Measurements from ENCODE around the gene TNNT1.
A peak's percentile ranks its signal among the peaks of the same experiment; 100 is the strongest.

The TNNT1 gene, protein sequence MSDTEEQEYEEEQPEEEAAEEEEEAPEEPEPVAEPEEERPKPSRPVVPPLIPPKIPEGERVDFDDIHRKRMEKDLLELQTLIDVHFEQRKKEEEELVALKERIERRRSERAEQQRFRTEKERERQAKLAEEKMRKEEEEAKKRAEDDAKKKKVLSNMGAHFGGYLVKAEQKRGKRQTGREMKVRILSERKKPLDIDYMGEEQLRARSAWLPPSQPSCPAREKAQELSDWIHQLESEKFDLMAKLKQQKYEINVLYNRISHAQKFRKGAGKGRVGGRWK
- total RNA-seq: 0 to 5.3 (median 0) reads per million in 9 experiments

DNA sequence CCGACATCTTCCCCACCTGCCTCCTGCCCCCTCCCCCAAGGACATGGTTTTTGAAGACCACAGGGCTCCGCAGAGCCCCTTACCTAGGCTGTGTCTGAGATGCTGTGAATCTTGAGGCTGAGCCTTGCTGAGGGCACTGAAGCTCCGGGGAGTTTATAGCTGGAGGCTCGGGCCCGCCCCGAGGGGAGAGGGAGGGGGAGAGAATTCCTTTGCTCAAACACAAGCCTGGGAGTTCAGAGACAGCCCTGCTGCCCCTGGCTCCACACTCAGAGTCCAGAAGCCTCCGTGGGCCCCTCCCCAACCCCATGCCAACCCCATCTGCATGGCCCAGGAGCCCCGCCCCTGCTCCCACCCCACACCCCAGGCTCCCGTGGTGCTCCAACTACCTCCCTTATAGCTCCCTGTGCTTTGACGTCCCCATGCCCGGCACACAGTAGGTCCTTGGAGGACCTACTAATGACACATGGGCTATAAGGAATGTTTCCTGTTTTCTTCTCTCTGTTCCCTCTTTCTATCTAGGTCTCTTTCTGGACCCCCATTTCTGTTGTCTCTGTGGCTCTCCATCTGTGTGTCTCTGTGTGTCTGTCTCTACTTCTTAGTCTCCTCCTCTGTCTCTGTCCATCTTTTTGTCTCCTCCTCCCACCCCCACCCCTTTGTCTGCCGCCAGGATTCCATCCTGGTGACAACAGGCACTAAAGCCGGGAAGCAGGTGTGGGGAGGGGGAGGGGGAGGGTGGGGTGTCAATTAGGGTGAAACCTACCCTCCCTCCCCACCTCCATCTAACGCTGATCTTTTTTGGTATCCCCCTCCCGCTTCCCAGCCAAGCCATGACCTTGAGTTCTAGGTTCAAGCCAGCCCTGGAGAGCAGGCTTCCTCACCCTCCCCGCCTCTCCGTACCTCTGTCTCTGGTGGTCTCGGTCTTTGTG, at the start of gene TNNT1:
Gene TNNT1, minus strand, starts transcription at position 129 of the 926 bp plus-strand sequence. CDS start 2,049 bp downstream, outside the sequence.
- H3K9me3 Mint-ChIP-seq: peaks cover 5 to 11% of the 10 kb centered on the region in 2 donors

DNA sequence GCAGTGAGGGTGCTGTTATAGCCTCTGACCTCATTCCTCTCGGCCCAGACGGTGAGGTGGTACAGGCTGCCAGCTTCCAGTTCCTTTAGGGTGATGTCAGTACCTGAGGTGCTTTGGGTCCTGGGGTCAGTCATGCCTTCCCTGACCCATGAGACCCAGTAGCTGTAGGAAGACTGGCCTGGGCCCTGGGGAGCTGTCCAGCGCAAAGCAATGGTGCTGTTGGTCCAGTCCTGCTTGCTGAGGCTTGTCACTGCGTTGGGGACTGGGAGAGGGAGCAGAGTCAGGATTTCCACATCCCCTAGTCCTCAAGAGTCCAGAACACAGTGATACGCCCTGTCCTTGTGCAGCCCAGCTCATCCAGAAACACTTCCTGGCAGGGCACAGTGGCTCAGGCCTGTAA, 49.6 kb upstream of the TNNT1 start:
- Mint-ChIP-seq H3K4me3 (no peak overlapping the region), H3K36me3 (ENCODE audit: insufficient read depth) (peaks cover 7% of the 10 kb centered on the region), H3K9me3 (no peaks in the 10 kb centered on the region), H3K4me1 (ENCODE audit: low read depth in 2 of 2) (no peaks in the 10 kb centered on the region), H3K27me3 (peaks cover 45 to 77% of the 10 kb centered on the region in 2 donors), H3K27ac (no peak overlapping the region)
- DNase-seq (no peak), ATAC-seq (replicated peaks) (no peak)

More for the DNA sequence above, at the start of gene TNNT1:
- Mint-ChIP-seq H3K27ac (no peak within 1 kb of the TSS), H3K4me3 (no peak within 1 kb of the TSS), H3K4me1 (ENCODE audit: low read depth in 2 of 2) (peaks cover 19 to 24% of the 10 kb centered on the region in 2 donors), H3K36me3 (ENCODE audit: insufficient read depth) (peaks cover under 1% of the 10 kb centered on the region), H3K27me3 (peaks cover 44 to 62% of the 10 kb centered on the region in 2 donors)
- no peak for ATAC-seq (replicated peaks)
- DNase-seq: no peak

DNA sequence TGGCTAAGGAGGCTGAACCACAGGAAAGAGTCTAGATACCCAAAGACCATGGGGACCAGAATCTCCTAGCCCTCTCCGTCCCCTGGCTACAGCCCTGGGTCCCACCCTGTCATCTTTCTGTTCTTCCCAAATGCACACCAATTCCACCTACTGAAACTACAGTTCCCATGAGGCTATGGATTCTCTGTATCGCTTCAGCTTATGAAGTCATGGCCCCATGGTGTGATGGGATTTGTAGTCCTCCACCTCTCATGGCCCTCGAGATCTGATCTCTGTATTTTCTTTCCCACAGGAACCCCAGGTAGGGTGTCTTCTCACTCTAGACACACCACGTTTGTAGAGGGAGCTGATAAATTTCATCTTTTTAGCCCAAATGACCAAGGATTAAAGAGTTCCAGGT, 48.5 kb upstream of the TNNT1 start:
- H3K27me3 Mint-ChIP-seq: peaks cover 42 to 80% of the 10 kb centered on the region in 2 donors
- H3K4me1 Mint-ChIP-seq (ENCODE audit: low read depth in 2 of 2): no peaks in the 10 kb centered on the region
- no peak overlapping the region for H3K4me3 Mint-ChIP-seq
- DNase-seq: no peak
- no peak overlapping the region for H3K27ac Mint-ChIP-seq
- no peak for ATAC-seq (replicated peaks)
- H3K9me3 Mint-ChIP-seq: no peaks in the 10 kb centered on the region
- peaks cover 7% of the 10 kb centered on the region for H3K36me3 Mint-ChIP-seq (ENCODE audit: insufficient read depth)

DNA sequence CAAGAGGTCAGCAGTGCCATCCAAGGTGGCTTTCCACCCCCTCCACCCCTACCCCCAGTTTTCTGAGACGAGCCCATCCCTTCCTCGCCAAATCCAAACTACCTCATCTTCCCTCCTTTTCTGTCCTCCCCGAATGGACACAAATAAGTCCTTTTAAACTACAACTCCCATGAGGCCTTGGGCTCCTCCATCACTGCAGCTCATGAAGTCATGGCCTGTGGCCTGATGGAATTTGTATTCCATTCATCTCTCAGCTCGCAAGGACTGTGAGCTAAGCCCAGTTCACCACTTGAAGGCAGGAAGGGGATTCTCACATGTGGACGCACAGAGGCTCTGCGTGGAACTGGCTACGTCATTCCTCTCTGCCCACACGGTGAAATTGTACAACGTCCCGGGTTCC, 47.8 kb upstream of the TNNT1 start:
- Mint-ChIP-seq H3K27ac (no peak overlapping the region), H3K27me3 (peaks cover 42 to 79% of the 10 kb centered on the region in 2 donors), H3K9me3 (no peaks in the 10 kb centered on the region), H3K4me1 (ENCODE audit: low read depth in 2 of 2) (no peaks in the 10 kb centered on the region), H3K36me3 (ENCODE audit: insufficient read depth) (peaks cover 9% of the 10 kb centered on the region), H3K4me3 (no peak overlapping the region)
- no peak for ATAC-seq (replicated peaks)
- DNase-seq: no peak

DNA sequence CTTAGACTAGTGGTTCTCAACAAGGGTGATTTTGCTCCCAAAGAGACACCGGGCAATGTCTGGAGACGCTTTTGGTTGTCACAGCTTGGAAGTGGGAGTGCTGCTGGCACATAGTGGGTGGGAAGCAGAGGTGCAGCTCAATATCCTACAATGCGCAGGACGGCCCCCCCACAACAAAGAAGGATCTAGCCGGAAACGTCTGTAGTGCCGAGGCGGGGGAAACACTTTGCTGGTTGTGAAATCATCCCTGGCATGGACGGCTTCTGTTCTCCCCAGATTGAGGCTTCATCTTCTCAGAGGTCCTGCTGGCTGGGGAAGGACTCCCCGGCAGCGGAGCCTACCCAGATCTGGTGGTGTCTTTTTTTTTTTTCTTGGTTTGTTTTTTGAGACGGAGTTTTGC, 44.5 kb upstream of the TNNT1 start:
- ATAC-seq (replicated peaks) (no peak), DNase-seq (no peak)
- H3K9me3 Mint-ChIP-seq: no peaks in the 10 kb centered on the region
- H3K4me3 Mint-ChIP-seq: no peak overlapping the region
- peaks cover 9% of the 10 kb centered on the region for H3K36me3 Mint-ChIP-seq (ENCODE audit: insufficient read depth)
- peaks cover 0 to 3% of the 10 kb centered on the region in 2 donors for H3K4me1 Mint-ChIP-seq (ENCODE audit: low read depth in 2 of 2)
- H3K27ac Mint-ChIP-seq: no peak overlapping the region
- H3K27me3 Mint-ChIP-seq: peaks cover 26 to 58% of the 10 kb centered on the region in 2 donors

DNA sequence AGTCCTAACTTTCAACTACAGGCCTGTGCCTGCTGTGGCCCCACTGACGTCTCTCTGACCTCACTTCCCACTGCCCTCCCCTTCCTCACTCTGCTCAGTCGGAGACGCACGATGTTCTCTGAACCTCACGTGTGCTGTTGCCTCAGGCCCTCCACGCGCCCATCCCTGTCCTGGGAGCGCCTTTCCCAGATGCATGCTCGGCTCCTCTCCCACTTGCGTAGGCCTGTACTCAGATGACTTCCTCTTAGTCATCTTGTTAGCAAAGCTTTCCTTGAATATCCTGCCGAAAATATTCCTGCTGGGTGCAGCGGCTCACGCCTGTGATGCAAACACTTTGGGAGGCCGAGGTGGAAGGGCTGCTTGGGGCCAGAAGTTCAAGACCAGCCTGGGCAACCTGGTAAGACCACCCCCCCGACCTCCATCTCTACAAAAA, 40.4 kb upstream of the TNNT1 start:
- ATAC-seq (replicated peaks): no peak
- Mint-ChIP-seq H3K4me1 (ENCODE audit: low read depth in 2 of 2) (peaks cover 0 to 3% of the 10 kb centered on the region in 2 donors), H3K27me3 (peaks cover 25 to 52% of the 10 kb centered on the region in 2 donors), H3K4me3 (no peak overlapping the region), H3K9me3 (no peaks in the 10 kb centered on the region), H3K27ac (no peak overlapping the region), H3K36me3 (ENCODE audit: insufficient read depth) (peaks cover 2% of the 10 kb centered on the region)
- no peak for DNase-seq

DNA sequence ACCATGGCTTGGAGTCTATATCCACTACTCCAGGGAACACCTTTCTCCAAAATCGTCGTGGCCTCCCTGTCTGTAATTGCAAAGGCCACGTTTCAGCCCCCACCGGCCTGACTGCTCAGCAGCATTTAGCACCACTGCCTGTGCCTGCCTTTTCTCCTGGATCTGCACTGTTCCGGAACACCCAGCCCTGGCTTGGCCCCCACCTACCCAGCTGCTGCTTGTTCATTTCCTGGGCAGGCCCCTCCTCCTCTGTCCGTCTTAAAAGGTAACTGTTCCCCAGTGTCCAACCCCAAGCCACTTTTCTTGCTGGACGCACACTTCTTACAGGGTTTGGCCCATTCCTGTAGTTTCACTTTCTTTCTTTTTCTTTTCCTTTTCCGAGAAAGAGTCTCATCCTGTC, 39.6 kb upstream of the TNNT1 start:
- H3K9me3 Mint-ChIP-seq: no peaks in the 10 kb centered on the region
- no peak for ATAC-seq (replicated peaks)
- peaks cover 2% of the 10 kb centered on the region for H3K36me3 Mint-ChIP-seq (ENCODE audit: insufficient read depth)
- no peak overlapping the region for H3K4me3 Mint-ChIP-seq
- no peak for DNase-seq
- peaks cover 33 to 54% of the 10 kb centered on the region in 2 donors for H3K27me3 Mint-ChIP-seq
- no peak overlapping the region for H3K27ac Mint-ChIP-seq
- H3K4me1 Mint-ChIP-seq (ENCODE audit: low read depth in 2 of 2): peaks cover 0 to 3% of the 10 kb centered on the region in 2 donors

DNA sequence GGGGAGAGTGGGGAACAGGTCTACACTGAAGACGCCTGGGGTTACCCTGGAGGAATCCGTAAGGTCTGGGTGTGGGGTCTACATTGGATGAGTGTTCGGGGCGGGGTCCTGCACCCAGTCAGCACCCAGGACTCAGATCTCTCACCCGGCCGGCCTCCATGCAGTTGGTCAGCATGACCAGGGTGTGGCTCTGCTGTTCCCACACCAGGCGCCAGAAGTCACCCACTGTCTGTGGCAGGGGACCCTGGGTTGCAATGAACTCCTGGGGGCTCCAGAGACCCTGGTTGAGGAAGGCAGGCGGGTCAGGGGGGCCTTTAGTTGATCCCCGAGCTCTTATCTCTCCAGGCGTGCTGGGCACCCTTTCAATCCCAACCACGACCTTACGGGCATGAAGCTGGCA, 37.1 kb upstream of the TNNT1 start:
- ATAC-seq (replicated peaks) (no peak), DNase-seq (no peak)
- no peak overlapping the region for H3K4me3 Mint-ChIP-seq
- no peaks in the 10 kb centered on the region for H3K9me3 Mint-ChIP-seq
- H3K27ac Mint-ChIP-seq: peak overlapping the region in 1 of 2 donors; percentile 8
- peaks cover 0 to 3% of the 10 kb centered on the region in 2 donors for H3K4me1 Mint-ChIP-seq (ENCODE audit: low read depth in 2 of 2)
- peaks cover 36 to 54% of the 10 kb centered on the region in 2 donors for H3K27me3 Mint-ChIP-seq
- H3K36me3 Mint-ChIP-seq (ENCODE audit: insufficient read depth): peaks cover under 1% of the 10 kb centered on the region

DNA sequence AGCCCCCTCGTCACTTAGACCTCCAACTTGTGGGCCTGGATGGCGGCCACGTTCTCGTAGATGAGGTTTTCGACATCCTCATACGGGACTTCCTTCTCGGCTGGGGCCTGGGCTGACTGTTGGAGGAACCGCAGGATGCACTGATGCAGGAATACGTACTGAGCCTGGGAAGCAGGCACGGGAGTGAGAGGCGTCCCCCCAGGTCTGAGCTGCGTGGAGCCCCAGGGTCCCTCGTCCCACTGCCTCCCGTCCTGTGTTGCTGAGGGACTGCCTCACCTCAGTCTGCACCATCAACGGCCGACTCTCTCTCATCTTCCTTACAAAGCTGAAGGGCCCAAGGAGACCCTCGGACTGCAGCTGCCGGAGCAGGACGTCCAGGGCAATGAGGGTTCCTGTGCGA, 32.7 kb upstream of the TNNT1 start:
- ATAC-seq (replicated peaks): no peak
- Mint-ChIP-seq H3K27me3 (peaks cover 53 to 94% of the 10 kb centered on the region in 2 donors), H3K27ac (peak overlapping the region in 1 of 2 donors; percentile 96), H3K36me3 (ENCODE audit: insufficient read depth) (peaks cover 29% of the 10 kb centered on the region), H3K4me1 (ENCODE audit: low read depth in 2 of 2) (peaks cover 4 to 18% of the 10 kb centered on the region in 2 donors), H3K9me3 (no peaks in the 10 kb centered on the region), H3K4me3 (peak overlapping the region in 1 of 2 donors; percentile 33)
- no peak for DNase-seq

DNA sequence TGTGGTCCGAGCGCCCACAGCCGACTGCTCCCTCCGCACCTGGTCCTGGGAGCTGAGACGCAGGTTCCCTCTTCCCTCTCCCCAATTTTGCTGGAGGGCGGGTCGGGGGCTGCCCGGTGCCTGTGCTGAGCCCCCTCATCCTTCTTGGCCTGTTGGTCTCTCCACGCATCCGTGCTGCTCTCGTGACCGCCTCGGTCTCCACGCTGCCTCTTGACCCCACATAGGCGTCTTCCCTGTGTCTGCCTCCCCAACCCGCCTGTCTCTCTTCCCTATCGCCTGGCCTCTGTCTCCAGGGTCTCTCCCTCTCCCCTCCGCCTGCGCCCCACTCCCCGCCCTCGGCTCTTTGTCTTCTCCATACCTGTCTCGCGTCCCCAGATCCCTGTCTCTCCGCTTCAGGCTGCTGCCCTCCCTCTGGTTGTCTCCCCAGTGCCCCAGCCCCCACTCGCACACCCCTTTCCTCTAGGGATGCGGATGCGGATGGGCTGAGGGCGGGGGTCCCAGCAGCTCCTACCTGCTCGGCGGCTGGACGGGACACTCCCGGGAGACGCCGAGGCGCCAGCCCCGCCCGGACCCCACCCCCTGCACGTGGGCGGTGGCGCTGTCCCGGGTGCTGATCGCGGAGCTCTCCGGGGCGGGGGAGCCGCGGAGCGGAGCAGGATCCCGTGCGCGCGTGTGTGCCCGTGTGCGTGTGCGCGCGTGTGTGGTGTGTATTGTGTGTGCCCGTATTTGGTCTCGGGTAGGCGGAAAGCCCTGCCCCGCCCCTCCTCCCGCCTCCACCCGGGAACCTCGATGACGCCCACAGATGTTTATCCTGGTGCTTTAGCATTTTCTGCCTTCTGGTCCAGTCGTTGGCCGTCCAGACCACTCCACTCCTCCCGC, 30.8 kb upstream of the TNNT1 start, which contains the start of gene SYT5:
Gene SYT5, minus strand, starts transcription at position 684 of the 879 bp plus-strand sequence. CDS start 1,248 bp downstream, outside the sequence.
- peak; percentile 52 to 60 (median 59) for DNase-seq
- H3K27ac Mint-ChIP-seq: peak within 1 kb of the TSS; percentile 96 to 97
- no peaks in the 10 kb centered on the region for H3K9me3 Mint-ChIP-seq
- H3K4me1 Mint-ChIP-seq (ENCODE audit: low read depth in 2 of 2): peaks cover 4 to 18% of the 10 kb centered on the region in 2 donors
- peak within 1 kb of the TSS; percentile 79 to 82 for H3K4me3 Mint-ChIP-seq
- peak; percentile 23 for ATAC-seq (replicated peaks)
- H3K36me3 Mint-ChIP-seq (ENCODE audit: insufficient read depth): peaks cover 29% of the 10 kb centered on the region
- peaks cover 50 to 94% of the 10 kb centered on the region in 2 donors for H3K27me3 Mint-ChIP-seq

DNA sequence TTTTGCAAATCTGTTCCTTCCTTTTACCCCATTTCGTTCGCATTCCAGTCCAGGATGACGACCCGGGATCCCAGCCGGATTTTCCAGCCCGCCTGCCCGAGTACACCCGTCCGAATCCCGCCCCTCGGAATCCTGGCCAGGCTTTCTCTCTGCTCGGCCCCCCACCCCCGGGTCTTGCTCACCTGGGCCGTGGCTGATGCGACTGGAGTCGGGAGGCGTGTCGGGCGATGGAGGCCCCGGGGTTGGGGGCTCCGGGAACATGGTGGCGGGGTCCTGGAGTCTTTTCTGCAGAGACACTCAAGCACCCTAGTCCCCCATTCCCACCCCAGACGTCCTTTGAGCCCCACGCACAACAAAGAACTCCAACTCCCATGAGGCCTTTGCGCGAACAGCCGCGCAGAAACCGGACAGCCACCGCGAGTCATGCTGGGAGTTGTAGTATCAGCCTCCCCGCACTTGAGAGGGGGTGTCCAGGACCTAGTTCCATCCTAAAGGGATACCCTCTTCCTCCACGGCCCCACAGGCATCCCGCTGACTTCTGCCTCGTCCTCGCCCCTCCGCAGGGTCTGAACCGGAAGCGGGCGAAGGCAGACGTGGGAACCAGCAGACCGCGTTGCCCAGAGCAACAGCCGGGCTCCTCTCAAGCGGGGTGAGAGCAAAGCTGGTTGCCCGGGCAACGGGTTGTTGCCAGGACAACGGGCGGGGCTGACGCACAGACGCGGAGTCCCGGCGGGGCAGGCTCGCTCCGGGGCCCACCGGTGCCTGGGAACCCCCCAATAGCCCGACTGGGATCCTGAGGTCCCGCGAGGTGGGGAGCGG, 30.0 kb upstream of the TNNT1 start:
- peak; percentile 87 for ATAC-seq (replicated peaks)
- H3K4me3 Mint-ChIP-seq: peak overlapping the region; percentile 79 to 82
- DNase-seq: peak; percentile 98
- H3K27me3 Mint-ChIP-seq: peaks cover 52 to 94% of the 10 kb centered on the region in 2 donors
- H3K27ac Mint-ChIP-seq: peak overlapping the region; percentile 96 to 97
- peaks cover 10 to 19% of the 10 kb centered on the region in 2 donors for H3K4me1 Mint-ChIP-seq (ENCODE audit: low read depth in 2 of 2)
- H3K9me3 Mint-ChIP-seq: no peaks in the 10 kb centered on the region
- H3K36me3 Mint-ChIP-seq (ENCODE audit: insufficient read depth): peaks cover 29% of the 10 kb centered on the region

DNA sequence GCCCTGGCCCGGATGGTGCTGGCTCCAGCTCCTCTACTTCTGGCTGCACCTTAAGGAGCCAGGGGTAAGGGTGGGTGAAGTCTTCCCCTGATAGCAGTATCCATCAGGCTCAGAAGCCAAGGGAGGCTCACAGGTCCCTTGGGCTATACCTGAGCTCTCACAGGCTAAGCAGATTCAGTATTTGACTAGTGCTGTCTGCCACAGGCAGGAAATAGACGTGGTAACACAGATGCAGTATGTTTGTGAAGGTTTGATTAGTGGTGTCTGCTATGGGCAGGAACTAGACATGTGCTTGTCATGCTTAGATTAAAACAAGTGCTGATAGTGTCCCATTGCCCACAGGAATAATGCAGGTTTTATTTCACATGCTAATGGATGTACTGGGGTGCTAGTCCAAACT, 27.1 kb upstream of the TNNT1 start:
- peaks cover 59 to 100% of the 10 kb centered on the region in 2 donors for H3K27me3 Mint-ChIP-seq
- H3K4me3 Mint-ChIP-seq: no peak overlapping the region
- no peak overlapping the region for H3K27ac Mint-ChIP-seq
- H3K9me3 Mint-ChIP-seq: peaks cover 0 to 2% of the 10 kb centered on the region in 2 donors
- no peak for DNase-seq
- peaks cover 28% of the 10 kb centered on the region for H3K36me3 Mint-ChIP-seq (ENCODE audit: insufficient read depth)
- no peak for ATAC-seq (replicated peaks)
- H3K4me1 Mint-ChIP-seq (ENCODE audit: low read depth in 2 of 2): peaks cover 23 to 28% of the 10 kb centered on the region in 2 donors
